ENCODE data around the gene ZNF263.

Gene ZNF263

DNA sequence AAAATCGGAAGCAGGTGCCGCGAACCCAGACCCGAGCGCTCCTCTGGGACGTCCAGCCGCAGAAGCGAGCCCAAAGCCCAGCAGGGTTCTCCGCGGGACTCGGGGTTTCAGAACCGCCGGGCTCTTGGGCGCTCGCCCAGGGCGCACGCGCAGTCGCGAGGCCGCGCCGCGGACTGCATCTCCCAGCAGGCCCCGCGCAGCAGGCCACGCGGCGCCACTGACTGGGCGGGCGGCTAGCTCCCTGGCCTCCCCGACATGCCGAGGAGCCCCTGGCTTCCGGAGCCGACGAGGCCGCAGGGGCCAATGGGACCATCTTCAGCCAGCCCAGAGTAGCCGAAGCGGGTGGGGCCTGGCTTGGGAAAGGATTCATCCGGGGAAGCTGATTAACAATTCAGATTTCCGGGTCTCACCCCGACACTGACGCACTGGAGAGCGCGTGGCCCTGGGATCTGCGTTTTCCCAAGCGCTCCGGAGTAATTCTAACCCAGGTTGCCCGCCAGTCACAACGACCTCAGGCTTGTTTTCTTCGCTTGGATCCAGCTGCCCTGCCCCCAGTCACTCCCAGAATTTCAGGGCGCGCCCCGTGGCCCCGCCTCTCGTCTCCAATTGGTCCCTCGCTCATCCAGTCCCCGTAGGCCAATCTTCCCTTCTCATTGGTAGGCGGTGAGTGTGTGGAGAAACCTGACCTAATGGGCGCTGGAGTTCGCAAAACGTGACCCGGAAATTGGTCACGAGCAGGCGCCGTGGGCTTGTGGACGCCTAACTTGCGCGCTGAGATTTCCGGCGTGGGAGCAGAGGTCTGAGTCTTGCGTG lies at the start of gene ZNF263:
ZNF263 (plus strand) TSS at position 762 of the 813 bp plus-strand sequence. CDS start 328 bp downstream, outside the sequence.
- peak; percentile 90 for DNase-seq (ENCODE audit: low read depth)

DNA sequence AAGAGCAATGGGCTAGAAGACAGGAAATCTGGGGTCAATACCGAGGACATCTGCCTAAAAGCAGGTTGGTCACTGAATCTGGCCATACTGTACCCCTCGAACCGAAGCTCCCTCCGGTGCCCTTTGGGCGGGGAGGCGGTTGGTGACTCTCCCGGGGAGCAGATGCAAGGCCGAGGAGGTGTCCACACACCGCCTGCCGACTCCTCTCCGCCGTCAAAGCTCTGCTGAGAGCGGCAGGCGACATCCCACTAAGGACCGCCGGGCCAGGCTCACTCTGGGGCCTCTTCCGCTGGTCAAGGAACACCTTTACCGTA lies 48.8 kb upstream of the ZNF263 start:
- no peak for DNase-seq (ENCODE audit: low read depth)

DNA sequence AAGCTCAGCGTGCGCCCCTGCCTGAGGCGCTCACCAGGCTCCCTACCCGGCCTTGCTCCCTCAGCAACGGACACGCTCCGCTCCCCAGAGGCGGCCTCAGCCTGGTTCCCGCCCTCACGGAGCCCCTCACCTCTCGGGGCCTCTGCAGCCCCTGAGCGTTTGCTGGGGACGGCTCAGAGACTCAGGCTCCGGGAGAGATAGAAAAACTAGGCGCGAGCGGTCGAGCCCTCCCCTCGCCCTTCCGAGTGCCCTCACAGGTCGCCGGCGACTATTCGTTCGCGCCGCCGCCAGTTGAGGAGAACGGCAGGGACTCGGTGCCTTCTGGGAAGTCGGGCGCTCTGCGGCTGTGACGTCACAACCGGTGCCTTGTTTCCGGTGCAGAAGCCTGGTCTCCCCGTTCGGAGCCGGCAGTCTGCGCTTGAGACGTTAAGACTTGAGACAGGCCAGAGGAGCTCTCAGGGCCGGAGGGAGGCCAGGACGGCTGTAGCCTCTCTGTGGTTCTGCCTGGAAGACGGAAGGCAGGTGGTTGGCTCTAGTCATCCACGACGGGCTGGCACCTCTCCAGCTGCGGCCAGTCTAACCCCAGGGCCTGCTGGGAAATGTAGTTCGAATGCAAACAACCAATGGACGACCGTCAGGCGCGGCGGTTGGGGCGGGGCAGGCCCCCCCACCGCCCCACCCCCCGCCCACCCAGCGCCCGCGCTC lies 48.3 kb upstream of the ZNF263 start, which contains the start of gene ZNF200:
ZNF200 (minus strand) TSS at position 302 of the 705 bp plus-strand sequence. CDS start 1,403 bp downstream, outside the sequence.
- DNase-seq (ENCODE audit: low read depth), result peak; percentile 65

DNA sequence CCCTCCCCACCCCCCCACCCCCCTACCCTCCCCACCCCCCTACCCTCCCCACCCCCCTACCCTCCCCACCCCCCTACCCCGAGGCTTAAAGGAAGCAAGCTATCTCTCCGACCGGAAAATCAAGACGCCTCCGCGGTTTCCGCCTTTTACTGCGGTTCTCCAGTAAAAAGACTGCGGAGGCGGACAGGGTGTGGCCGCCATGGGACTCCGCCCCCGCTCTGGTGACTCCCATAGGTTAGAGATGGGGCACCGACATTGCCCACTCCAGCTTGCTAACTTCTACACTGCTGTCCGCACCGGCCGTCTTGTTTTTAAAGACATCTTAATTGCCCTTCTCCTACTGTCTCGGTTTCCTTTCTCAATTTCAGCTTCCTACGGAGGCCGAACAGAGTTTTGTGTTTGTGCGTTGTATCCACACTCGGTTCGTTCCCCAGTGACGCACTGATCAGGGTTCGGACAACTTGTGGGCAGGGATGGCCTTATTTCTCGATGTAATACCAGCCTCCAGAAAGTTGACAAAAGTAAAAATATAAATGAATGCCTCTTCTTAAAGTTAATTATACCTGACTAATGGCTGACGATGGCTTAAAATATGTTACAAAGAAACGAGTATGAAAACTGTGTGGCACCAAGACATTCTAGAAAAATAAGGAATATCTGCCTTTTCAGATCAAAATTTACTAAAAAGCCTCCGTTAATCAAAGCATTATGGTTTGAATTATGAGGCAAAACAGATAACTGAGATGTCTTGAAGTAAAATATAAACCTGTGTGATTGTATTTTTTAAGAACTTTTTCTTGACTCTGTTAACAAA lies 47.2 kb upstream of the ZNF263 start:
- no peak for DNase-seq (ENCODE audit: low read depth)

DNA sequence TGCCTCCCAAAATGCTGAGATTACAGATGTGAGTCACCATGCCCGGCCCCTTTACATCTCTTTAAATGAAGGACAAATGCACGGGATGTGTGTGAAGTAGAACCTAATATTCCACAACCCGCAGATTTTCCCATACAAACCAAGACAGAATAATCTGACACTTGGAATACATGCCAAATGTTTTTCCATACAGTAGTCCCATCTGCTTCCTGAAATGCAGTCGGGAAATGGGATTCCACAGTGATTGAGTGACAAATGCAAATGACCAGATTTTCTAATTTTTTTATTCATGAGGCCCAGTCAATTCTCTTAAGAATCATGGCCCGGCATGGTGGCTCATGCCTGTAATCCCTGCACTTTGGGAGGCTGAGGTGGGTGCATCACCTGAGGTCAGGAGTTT lies 41.5 kb upstream of the ZNF263 start:
- no peak for DNase-seq (ENCODE audit: low read depth)

DNA sequence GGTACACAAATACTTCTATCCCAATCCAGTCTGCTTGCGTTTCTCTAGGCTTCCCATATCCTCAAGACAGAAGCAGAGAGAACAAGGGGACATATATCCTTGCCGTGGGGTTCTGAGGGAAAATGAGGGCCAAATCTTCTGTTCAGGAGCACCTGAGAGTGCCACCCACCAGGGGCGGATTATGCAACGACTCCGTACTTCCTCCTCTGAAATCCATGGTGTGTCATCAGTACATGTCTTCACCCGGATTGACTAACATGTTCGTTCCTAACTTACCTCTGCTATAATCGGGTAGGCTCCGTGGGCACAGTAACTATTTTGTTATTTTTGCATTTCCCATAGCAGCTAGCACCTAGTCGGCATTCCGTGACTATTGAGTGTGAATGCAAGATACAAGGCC lies 40.6 kb upstream of the ZNF263 start:
- DNase-seq (ENCODE audit: low read depth), result no peak

DNA sequence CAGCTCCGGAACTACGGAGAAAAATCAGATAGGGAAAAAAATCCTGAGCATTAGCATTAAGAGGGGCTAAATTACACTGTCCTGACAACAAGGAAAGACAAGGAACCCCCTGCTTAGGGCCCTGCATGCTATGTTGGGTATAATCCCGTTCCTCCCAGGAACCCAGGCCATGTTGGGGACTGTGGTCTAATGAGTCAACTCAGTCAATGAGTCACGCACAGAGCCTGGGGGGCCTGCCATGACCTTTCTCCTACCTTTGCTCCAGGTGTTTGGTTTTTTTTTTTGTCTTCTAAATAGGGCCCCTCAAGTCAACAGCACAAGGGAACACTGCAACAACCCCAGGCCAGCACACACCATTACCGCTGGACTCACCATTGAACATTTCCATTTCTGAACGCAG lies 39.4 kb upstream of the ZNF263 start:
- no peak for DNase-seq (ENCODE audit: low read depth)

DNA sequence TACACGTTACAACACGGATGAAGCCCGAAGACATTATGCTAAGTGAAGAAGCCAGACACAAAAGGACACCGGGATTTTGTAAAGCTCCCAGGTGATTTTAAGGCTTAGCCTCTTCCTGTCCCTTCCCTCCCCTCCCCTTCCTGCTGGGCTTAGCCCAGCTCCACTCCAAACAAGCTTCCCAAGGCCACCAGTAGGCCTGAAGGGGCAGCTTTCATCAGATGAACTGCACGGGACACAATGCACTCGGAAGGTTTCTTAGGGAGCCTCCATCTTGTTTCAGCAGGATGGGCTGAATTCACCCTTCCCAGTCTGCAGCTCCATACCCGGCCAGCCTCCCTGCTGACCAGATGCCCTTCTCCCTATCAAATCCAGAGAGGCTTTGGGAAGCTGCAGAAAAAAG lies 37.3 kb upstream of the ZNF263 start:
- DNase-seq (ENCODE audit: low read depth), result no peak

DNA sequence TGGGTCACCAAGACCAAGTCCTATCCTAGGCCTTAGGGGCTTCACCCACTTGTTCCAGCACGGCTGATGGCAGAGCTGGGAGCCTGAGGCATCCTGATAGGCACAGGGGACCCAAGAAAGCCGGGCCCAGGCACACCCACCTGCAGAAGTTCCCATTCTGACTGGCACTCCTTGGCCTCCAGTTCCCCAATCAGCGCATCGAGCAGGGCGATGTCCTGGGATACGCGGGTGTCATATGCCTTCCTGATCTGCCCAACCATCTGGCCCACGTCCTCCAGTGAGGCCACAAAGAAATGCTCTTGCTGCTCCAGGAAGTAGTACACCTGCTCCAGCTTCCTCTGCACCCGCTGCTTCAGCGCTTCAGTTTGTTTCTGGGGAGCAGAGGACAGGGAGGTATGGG lies 36.4 kb upstream of the ZNF263 start:
- DNase-seq (ENCODE audit: low read depth), result no peak

DNA sequence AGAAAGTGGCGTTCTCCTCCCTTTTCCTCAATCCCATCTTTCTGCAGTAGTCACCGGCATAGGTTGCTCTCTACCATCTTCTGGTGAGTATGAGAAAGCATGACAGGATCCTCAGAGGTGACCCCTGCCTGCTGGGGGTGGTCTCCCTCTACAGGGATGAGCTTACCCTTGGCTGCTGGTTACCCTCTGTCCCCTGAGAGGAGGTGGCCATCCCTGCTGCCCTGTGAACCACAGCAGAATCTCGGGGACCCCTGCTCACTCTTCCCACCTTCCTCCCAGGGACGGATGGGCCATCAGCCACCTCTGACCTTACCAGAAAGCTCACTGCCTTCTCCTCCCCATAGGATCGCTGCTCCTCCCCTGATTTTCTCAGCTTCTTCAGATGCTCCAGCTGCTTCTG lies 34.7 kb upstream of the ZNF263 start:
- no peak for DNase-seq (ENCODE audit: low read depth)

DNA sequence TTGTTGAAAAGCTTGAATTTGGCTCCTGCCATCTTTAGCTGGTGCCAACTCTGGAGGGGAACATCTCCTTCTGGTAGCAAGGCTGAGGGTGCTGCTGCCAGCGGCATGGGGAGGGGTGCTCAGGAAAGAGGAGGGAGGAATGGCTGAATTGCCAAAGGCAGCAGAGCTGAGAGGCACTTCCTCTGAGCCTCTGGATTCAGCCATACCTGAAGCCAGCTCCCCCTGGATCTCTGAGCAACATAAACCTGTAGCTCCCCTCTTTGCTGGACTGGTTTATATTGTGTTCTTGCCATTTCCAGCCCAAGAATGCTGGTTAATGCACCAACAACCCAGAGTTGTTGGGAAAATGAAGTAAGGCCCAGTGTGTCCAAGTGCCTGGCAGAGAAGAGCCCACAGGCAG lies 34.3 kb upstream of the ZNF263 start:
- no peak for DNase-seq (ENCODE audit: low read depth)

DNA sequence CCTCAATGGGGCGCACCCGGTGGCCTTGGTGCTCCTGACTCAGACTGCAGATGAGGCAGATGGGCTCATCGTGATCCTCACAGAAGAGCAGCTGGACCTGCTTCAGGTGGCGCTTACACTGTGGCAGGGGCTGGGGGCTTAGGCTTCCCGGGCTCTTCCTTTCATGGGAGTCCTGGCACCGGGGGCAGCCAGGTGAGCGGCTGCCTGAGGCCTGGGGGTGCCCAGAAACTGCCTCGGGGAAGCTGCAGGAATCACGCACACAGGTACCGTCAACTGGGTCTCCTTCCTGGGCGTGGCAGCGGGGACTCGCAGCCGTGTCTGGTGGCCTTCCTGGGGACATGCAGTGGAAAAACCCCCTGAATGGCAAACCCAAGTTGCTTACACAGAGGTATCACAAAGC lies 33.8 kb upstream of the ZNF263 start:
- DNase-seq (ENCODE audit: low read depth), result no peak

DNA sequence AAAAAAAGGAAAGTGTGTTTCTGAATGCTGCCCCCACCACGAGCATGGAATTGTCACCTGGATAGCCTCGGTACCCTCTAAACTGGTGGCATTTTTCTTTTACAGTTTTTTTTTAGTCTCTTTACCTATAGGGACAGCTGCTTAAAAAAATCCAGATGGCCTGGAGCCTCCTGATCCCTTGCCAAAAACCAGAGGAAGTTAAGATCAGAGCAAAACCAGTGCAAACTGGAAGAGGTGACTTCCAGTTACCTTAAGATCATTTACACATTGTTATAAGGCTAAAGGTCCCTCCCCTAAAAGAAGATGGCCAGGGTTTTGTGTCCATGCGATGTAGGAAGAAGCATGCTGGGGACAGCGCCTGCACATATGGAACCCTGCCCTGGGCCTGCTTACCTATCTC lies 30.3 kb upstream of the ZNF263 start:
- no peak for DNase-seq (ENCODE audit: low read depth)

DNA sequence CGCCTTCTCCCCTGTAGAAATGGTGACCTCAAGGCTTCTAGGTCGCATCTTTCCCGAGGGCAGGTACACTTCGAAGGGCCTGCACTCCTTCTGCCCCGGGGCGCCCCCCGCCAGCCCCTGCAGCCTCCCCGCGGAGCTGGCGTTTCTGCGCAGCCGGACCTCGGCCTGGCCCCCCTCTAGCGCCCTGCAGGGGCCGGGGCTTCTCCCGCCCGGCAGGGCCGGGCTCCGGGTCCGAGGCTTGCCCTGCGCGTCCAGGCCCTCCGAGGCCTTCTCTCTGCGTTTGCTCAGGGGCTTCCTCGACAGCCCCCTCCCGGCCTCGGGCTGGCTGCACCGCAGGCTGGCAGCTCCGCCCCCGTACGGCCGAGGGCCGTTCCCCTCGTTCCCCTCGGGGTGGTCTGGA lies 29.0 kb upstream of the ZNF263 start:
- no peak for DNase-seq (ENCODE audit: low read depth)

DNA sequence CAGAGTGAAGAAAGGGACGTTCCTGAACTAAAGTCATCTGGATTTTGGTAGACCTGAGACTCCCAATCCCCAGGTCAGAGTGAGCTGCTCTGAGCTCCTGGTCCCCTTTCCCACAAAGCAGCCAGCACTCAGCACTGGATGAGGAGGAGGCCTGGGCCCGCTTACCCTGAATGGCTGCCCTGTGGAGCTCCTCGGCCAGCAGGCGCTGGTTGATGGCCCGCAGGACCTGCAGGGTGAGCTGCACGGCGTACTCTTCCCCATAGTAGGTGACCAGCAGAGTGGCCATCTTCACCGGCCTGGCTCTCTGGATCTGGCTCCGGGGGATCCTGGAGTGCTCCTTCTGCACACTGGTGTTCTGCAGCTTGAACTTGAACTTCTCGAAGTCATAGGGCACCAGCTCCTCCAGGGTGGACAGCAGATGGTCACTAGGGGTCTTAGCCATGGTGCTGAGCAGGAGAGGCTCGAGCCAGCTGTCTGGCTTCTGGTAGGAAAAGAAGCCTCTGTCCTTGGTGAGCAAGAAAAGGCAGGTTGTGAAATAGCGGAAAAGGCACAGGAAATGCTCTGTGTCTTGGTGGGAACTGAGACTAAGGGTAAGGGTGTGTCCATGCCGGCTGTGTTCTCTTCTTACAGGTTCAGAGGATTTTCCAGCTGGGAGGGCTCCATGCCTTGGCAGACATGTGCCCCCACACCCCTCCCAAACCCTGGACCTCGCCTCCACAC lies 27.0 kb upstream of the ZNF263 start, which contains the start of gene MEFV:
MEFV (minus strand) TSS at position 488 of the 720 bp plus-strand sequence; CDS start at position 442, 46 bp downstream.
- DNase-seq (ENCODE audit: low read depth), result no peak

DNA sequence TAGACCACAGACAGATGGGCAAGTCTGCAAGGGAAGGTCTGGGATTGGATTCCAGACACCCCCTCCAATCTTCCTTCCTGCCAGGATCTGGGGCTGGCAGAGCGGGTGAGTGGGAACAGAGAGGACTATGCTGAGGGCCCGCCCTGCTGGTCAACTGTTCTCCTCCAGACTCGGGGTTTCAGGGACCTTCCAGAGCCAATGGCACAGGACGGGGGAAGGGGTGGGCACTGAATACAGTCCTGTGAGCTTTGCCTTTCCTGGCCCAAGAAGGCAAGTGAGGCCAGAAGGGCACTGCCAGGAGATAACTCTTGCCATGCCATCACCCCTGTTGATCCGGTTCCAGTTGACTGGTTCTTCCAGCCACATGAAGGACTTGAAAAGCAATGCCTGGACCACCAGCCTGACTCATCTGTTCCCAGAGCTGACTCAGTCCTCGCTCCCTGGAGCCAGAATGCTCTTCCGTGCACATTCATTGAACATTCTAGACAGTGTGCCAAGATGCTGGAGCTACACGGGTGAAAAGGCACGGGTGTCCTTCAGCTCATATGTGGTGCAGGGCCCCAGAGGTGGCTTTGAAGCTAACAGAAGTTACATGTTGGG lies 26.3 kb upstream of the ZNF263 start:
- DNase-seq (ENCODE audit: low read depth), result no peak

DNA sequence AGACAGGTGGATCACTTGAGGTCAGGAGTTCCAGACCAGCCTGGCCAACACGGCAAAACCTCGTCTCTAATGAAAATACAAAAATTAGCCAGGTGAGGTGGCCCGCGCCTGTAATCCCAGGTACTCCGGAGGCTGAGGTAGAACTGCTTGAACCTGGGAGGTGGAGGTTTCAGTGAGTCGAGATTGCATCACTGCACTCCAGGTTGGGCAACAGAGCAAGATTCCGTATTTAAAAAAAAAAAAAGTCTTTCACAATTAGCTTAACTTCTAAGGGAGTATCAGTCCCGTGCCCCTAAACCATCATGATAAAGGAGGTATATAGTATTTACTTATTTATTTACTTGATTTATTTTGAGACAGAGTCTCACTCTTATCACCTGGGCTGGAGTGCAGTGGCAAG lies 23.5 kb upstream of the ZNF263 start:
- DNase-seq (ENCODE audit: low read depth), result no peak

DNA sequence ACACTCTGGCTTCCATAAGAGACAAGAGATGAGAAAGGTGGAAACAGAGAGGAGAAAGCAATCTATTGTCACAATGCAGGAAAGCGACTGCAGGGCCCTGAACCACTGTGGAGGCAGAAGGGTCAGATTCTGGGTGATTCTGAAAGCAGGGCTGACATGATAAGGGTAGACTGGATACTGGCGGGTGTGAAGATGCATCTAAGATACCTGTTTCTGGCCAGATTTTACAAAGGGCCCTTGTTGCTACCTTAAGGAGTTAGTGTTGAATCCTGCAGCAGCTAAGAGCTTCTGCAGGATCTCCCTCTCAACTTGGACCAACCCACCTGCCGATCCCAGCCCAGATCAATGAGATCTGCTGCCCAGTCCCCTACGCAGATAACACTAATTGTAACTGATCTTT lies 20.8 kb upstream of the ZNF263 start:
- no peak for DNase-seq (ENCODE audit: low read depth)

DNA sequence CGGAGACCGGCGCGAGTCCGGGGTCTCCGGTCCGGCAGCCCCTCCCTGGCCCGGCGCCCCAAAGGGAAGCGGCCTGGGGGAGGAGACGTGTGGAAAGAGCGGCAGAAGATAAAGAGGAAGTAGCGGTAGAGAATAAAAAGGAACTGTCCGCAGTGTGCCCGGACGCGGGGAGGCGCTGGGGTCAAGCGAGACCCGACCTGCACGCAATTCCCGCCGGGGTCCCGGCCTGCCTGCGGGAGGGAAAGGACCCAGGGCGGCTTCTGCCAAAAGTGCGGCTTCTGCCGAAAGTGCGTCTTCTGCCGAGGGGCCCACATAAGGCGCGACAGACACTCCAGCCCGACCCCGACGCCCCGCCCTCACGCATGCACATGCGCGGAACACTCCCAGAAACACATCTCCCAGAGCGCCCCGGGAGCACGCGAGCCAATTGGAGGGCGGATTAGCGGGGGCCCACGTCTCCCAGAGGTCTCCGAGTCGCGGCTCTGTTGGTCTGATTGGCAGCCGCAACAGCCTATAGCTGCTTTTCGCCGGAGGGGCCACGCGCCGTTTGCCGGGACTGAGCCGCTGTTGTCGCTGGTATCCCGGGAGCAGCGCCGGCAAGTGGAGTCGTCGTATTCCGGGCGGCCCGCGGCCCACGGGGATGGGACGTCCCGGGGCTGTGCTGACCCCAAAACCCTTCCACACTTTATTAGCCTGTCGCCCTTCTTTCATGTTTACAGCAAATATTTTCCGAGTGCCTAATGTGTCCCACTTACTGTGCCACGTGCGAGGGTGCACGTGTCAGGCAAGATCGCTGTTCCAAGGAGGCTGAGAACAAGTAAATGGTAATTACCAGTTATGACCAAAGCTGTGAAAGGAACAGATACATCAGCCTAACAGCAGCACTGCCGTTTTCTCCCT lies 18.9 kb upstream of the ZNF263 start:
- peak; percentile 87 for DNase-seq (ENCODE audit: low read depth)

DNA sequence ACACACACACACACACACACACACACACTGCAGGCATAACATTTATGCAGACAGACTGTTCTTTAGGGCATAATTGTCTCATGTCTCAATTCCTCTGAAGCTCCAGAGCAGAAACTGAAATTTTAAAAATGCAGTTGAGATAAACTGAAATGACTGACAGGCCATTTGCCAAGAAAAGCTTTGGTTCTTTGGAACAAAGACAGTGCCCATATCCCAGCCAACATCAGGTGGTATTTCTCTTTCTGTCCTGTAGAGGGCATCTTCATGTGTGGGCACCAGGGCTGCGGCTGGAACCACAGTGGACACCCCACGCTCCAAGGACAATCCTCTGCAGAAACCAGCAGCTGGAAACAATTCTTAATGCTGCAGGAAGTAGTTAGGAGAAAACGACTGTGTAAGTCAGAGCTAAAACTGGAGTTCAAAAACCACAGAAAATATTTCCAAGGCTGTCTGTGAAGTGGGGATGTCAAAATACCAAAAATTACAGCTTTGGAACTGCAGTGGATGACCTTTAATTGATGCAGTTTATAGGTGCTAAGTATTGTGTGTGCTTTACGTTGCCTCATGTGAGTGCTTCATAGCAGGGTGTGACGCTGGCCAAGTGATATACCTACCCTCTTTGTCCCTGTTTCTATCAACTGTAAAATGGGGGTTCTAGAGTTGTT lies 16.3 kb upstream of the ZNF263 start:
- DNase-seq (ENCODE audit: low read depth), result no peak

All from non-pigmented ciliary epithelial cell (primary cell).